GM23338 (cell line): Measurements from ENCODE around the gene DNAJC22. TPM values are rescaled to one million over a fixed set of nuclear protein-coding genes. Genes with fewer than 3 reads are reported as not detected.

Experiments
- ATAC-seq: fragments of 200-7000 bp; cut with Tn5 transposase; 3 replicates; pipeline ENCODE4 v1.9.1; 2020
- DNase-seq: peaks from one replicate; pipeline ENCODE4 v3.0.0-alpha.2; 2015; ENCODE audit warnings: low spot score
- H2AFZ ChIP-seq: fragments of 200-600 bp; sonication (generic); 2 replicates; pipeline ENCODE4 v1.8.0; 2016; ENCODE audit warnings: antibody characterized with exemption, mild to moderate bottlenecking, moderate library complexity
- H3F3A ChIP-seq: fragments of 200-600 bp; sonication (generic); replicated peaks from 2 replicates; pipeline ENCODE4 v1.8.0; 2017; ENCODE audit warnings: antibody characterized with exemption, mixed run types, low read depth
- H3K27ac ChIP-seq: fragments of 200-600 bp; sonication (generic); 2 replicates; pipeline ENCODE4 v1.6.1; 2016; ENCODE audit warnings: low read depth
- H3K27me3 ChIP-seq: fragments of 200-600 bp; sonication (generic); 2 replicates; pipeline ENCODE4 v1.8.0; 2016; ENCODE audit warnings: mild to moderate bottlenecking, mixed run types, moderate library complexity; ENCODE audit not compliant: insufficient read depth
- H3K36me3 ChIP-seq: fragments of 200-600 bp; sonication (generic); 2 replicates; pipeline ENCODE4 v1.8.0; 2016; ENCODE audit warnings: mild to moderate bottlenecking; ENCODE audit not compliant: insufficient read depth
- H3K4me1 ChIP-seq: fragments of 200-600 bp; sonication (generic); 2 replicates; pipeline ENCODE4 v1.8.0; 2016; ENCODE audit warnings: mild to moderate bottlenecking, moderate library complexity; ENCODE audit not compliant: insufficient read depth
- H3K4me2 ChIP-seq: fragments of 200-600 bp; sonication (generic); 2 replicates; pipeline ENCODE4 v1.7.1; 2017; ENCODE audit warnings: mixed run types
- H3K4me3 ChIP-seq: fragments of 200-600 bp; sonication (generic); 2 replicates; pipeline ENCODE4 v1.6.1; 2016; ENCODE audit warnings: mixed run types
- H3K79me2 ChIP-seq: fragments of 200-600 bp; sonication (generic); replicated peaks from 2 replicates; pipeline ENCODE4 v1.8.0; 2017; ENCODE audit warnings: mild to moderate bottlenecking; ENCODE audit not compliant: insufficient read depth
- H3K9me2 ChIP-seq: fragments of 200-600 bp; sonication (generic); 2 replicates; pipeline ENCODE4 v1.8.0; 2017; ENCODE audit not compliant: insufficient read depth
- H4K20me1 ChIP-seq: fragments of 200-600 bp; sonication (generic); replicated peaks from 2 replicates; pipeline ENCODE4 v1.8.0; 2017; ENCODE audit warnings: mild to moderate bottlenecking; ENCODE audit not compliant: insufficient read depth
- H3K27ac Mint-ChIP-seq: 2 replicates; pipeline ENCODE4 v1.8.0; 2020; ENCODE audit warnings: inconsistent platforms, mild to moderate bottlenecking, moderate library complexity, mixed read lengths
- H3K27me3 Mint-ChIP-seq: 3 replicates; pipeline ENCODE4 v1.8.0; 2022; ENCODE audit warnings: low read depth, mild to moderate bottlenecking, moderate library complexity, mixed read lengths, inconsistent platforms; ENCODE audit not compliant: insufficient read depth, poor library complexity
- H3K36me3 Mint-ChIP-seq: 3 replicates; pipeline ENCODE4 v1.8.0; 2021; ENCODE audit warnings: low read depth, mild to moderate bottlenecking, inconsistent platforms, moderate library complexity, mixed read lengths
- H3K4me1 Mint-ChIP-seq: 3 replicates; pipeline ENCODE4 v1.8.0; 2020; ENCODE audit warnings: mild to moderate bottlenecking, inconsistent platforms, mixed read lengths
- H3K4me3 Mint-ChIP-seq: 3 replicates; pipeline ENCODE4 v1.8.0; 2021; ENCODE audit warnings: moderate library complexity, mild to moderate bottlenecking, inconsistent platforms, mixed read lengths
- H3K9me3 Mint-ChIP-seq: 3 replicates; pipeline ENCODE4 v1.8.0; 2020; ENCODE audit warnings: moderate library complexity, mild to moderate bottlenecking, inconsistent platforms, mixed read lengths
- CREB1 ChIP-seq: fragments of 250-450 bp; sonication (Bioruptor Pico); IDR thresholded peaks from 2 replicates; pipeline ENCODE4 v1.5.0; 2020; ENCODE audit warnings: low read depth, mild to moderate bottlenecking, moderate library complexity
- CTCF ChIP-seq, 2 experiments: fragments of 200-600 bp in 1 of 2; sonication (generic) in 1 of 2; conservative IDR thresholded peaks; 2 replicates each; pipeline versions ENCODE4 v1.5.1 to v1.6.1; 2016 to 2017; ENCODE audit warnings: antibody characterized with exemption in 2 of 2, low read depth in 2 of 2, mild to moderate bottlenecking in 2 of 2, moderate library complexity in 1 of 2
- EZH2 ChIP-seq: fragments of 200-600 bp; sonication (generic); IDR thresholded peaks from one replicate; pipeline ENCODE4 v1.8.0; 2017; ENCODE audit warnings: antibody characterized with exemption, mild to moderate bottlenecking, low read depth; ENCODE audit not compliant: unreplicated experiment
- EZH2phosphoT487 ChIP-seq: fragments of 200-600 bp; sonication (generic); IDR thresholded peaks from one replicate; pipeline ENCODE4 v1.8.1; 2018; ENCODE audit warnings: antibody characterized with exemption; ENCODE audit not compliant: unreplicated experiment
- NANOG ChIP-seq: IDR thresholded peaks from 2 replicates; pipeline ENCODE4 v1.6.1; 2016; ENCODE audit warnings: antibody characterized with exemption, borderline replicate concordance
- POLR2AphosphoS5 ChIP-seq: IDR thresholded peaks from 2 replicates; pipeline ENCODE4 v1.6.1; 2016; ENCODE audit warnings: antibody characterized with exemption, low read depth
- STAT1 ChIP-seq: IDR thresholded peaks from one replicate; pipeline ENCODE4 v1.6.1; 2016; ENCODE audit warnings: antibody characterized with exemption; ENCODE audit not compliant: unreplicated experiment
- ZNF114 ChIP-seq: fragments of 250-450 bp; sonication (Bioruptor Pico); IDR thresholded peaks from 2 replicates; pipeline ENCODE4 v1.5.0; 2020; ENCODE audit warnings: mild to moderate bottlenecking, moderate library complexity
- ZNF331 ChIP-seq: fragments of 250-450 bp; sonication (Bioruptor Pico); IDR thresholded peaks from 2 replicates; pipeline ENCODE4 v1.5.0; 2020; ENCODE audit warnings: low read depth, mild to moderate bottlenecking, moderate library complexity
- ZNF462 ChIP-seq: fragments of 250-450 bp; sonication (Bioruptor Pico); IDR thresholded peaks from 2 replicates; pipeline ENCODE4 v1.5.0; 2020; ENCODE audit warnings: mild to moderate bottlenecking, moderate library complexity
- polyA plus RNA-seq: library from polyadenylated mRNA; unstranded; fragments of >200 nt; fragmentation: Nextera tagmentation; extraction: Ambion mirVana; gene quantifications from 2 replicates; pipeline ENCODE4 v1.2.1, GENCODE V29; 2016
- total RNA-seq: library from RNA; depleted of rRNA; stranded (reverse); fragments of >200 nt; shearing (Covaris generic); gene quantifications from 2 replicates; pipeline ENCODE4 v1.2.3, GENCODE V29; 2014

Gene DNAJC22
- total and polyA plus RNA-seq, 2 experiments from 2014 or later, result 0.10 TPM; not detected in 1

GRCh38 chr12:49375406-49375805 is 28.7 kb downstream of the DNAJC22 start (continued):
- TF ChIP-seq ZNF462, result no peak
- no peak for TF ChIP-seq ZNF331 (CRISPR knock-in tag)
- TF ChIP-seq STAT1, result no peak
- no peak for TF ChIP-seq EZH2phosphoT487
- no peak for TF ChIP-seq CTCF (conservative IDR thresholded peaks at IDR 0.05; ENCODE audit: low read depth in 2 of 2)
- no peak for TF ChIP-seq CREB1 (CRISPR knock-in tag)
- TF ChIP-seq POLR2AphosphoS5, result no peak

GRCh38 chr12:49377386-49377785 is 30.7 kb downstream of the DNAJC22 start:
- DNase-seq (no peak), ATAC-seq (no peak)
- H3K4me3 Mint-ChIP-seq, result no peak overlapping the region
- H3K4me1 ChIP-seq, result no peaks in the 10 kb centered on the region
- H3K36me3 ChIP-seq, result no peaks in the 10 kb centered on the region
- no peak overlapping the region for H3K4me3 ChIP-seq
- H3K36me3 Mint-ChIP-seq, result peaks cover 3% of the 10 kb centered on the region; the same call in 1 of the 3 replicates
- peaks cover 11% of the 10 kb centered on the region; the same call in 1 of the 2 replicates for H4K20me1 ChIP-seq
- 0 out of 3 replicates have a peak, but pooled peaks cover 3% of the 10 kb centered on the region for H3K4me1 Mint-ChIP-seq
- H2AFZ ChIP-seq, result no peak overlapping the region
- no peaks in the 10 kb centered on the region for H3K9me2 ChIP-seq
- H3F3A ChIP-seq, result no peaks in the 10 kb centered on the region
- peaks cover 1% of the 10 kb centered on the region for H3K27me3 Mint-ChIP-seq
- H3K79me2 ChIP-seq, result peaks cover 47% of the 10 kb centered on the region
- H3K27me3 ChIP-seq, result no peaks in the 10 kb centered on the region
- no peak overlapping the region for H3K27ac ChIP-seq
- H3K9me3 Mint-ChIP-seq, result no peaks in the 10 kb centered on the region
- H3K4me2 ChIP-seq, result no peak overlapping the region
- H3K27ac Mint-ChIP-seq, result no peak overlapping the region
- TF ChIP-seq EZH2, result no peak
- TF ChIP-seq CTCF (conservative IDR thresholded peaks at IDR 0.05; ENCODE audit: low read depth in 2 of 2), result no peak
- no peak for TF ChIP-seq STAT1
- no peak for TF ChIP-seq POLR2AphosphoS5
- TF ChIP-seq NANOG, result no peak
- no peak for TF ChIP-seq ZNF114 (CRISPR knock-in tag)
- TF ChIP-seq EZH2phosphoT487, result no peak
- TF ChIP-seq CREB1 (CRISPR knock-in tag), result no peak
